22Rv1 (cell line): ENCODE measurements around the gene RALGPS1.

Experiments
- H3K27ac ChIP-seq: fragments of 450-650 bp; 2 replicates; pipeline ENCODE4 v1.5.1; 2017
- CTCF ChIP-seq: fragments of 450-650 bp; IDR thresholded peaks from 2 replicates; pipeline ENCODE4 v1.5.1; 2017; ENCODE audit warnings: mild to moderate bottlenecking
- ZFX ChIP-seq: fragments of 450-650 bp; IDR thresholded peaks from 2 replicates; pipeline ENCODE4 v1.6.1; 2017; ENCODE audit warnings: antibody characterized with exemption, borderline replicate concordance

Gene RALGPS1

GRCh38 chr9:127085186-127085585, 170.6 kb downstream of the RALGPS1 start:
- no peak for TF ChIP-seq ZFX
- H3K27ac ChIP-seq: no peak overlapping the region

GRCh38 chr9:127086771-127087170, 172.2 kb downstream of the RALGPS1 start:
- no peak overlapping the region for H3K27ac ChIP-seq
- TF ChIP-seq ZFX: no peak

- no peak overlapping the region for H3K27ac ChIP-seq
- no peak for TF ChIP-seq CTCF
- no peak for TF ChIP-seq ZFX
Observed at GRCh38 chr9:127087411-127087810, 172.8 kb downstream of the RALGPS1 start.

- TF ChIP-seq CTCF: no peak
- no peak for TF ChIP-seq ZFX
- no peak overlapping the region for H3K27ac ChIP-seq
Observed at GRCh38 chr9:127087836-127088235, 173.3 kb downstream of the RALGPS1 start.

- H3K27ac ChIP-seq: no peak overlapping the region
- TF ChIP-seq CTCF: no peak
- TF ChIP-seq ZFX: no peak
Observed at GRCh38 chr9:127088724-127089615, 174.4 kb downstream of the RALGPS1 start.

GRCh38 chr9:127089631-127090081, 175.1 kb downstream of the RALGPS1 start:
- no peak for TF ChIP-seq ZFX
- no peak for TF ChIP-seq CTCF

GRCh38 chr9:127090341-127090985, 175.9 kb downstream of the RALGPS1 start:
- no peak for TF ChIP-seq ZFX
- TF ChIP-seq CTCF: no peak
- H3K27ac ChIP-seq: no peak overlapping the region

More at GRCh38 chr9:127089631-127090081, 175.1 kb downstream of the RALGPS1 start:
- H3K27ac ChIP-seq: no peak overlapping the region

GRCh38 chr9:127091526-127091925, 176.9 kb downstream of the RALGPS1 start:
- TF ChIP-seq CTCF: no peak
- no peak for TF ChIP-seq ZFX
- no peak overlapping the region for H3K27ac ChIP-seq
